Measurements from ENCODE around the gene ERC2. TPM values are rescaled to one million over a fixed set of nuclear protein-coding genes. Genes with fewer than 3 reads are reported as not detected.
A peak's percentile ranks its signal among the peaks of the same experiment; 100 is the strongest.
"Not testable (repeated sequence)": the region's sequence is repeated elsewhere in the genome, so short reads cannot be mapped to it uniquely, and the experiment has no call there.

The ERC2 gene
- total RNA-seq, 2 donors from 2014 or later, result 0.21 TPM; not detected in 1

DNA sequence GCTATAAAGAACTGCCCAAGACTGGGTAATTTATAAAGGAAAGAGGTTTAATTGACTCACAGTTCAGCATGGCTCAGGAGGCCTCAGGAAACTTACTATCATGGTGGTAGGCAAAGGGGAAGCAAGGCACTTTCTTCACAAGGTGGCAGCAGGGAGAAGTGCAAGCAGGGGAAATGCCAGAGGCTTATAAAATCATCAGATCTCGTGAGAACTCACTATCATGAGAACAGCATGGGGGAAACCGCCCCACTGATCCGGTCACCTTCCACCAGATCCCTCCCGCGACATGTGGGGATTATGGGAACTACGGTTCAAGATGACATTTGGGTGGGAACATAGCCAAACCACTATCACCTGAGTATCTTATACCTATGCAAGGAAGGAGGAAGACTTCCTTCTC is 963.2 kb downstream of the ERC2 start:
- not testable (repeated sequence) for H3K27me3 Mint-ChIP-seq; H3K9me3 ChIP-seq (ENCODE audit: control insufficient read depth, low read length, poor library complexity, severe bottlenecking); H3K36me3 Mint-ChIP-seq (ENCODE audit: low read depth); DNase-seq; H3K27ac Mint-ChIP-seq; H3K4me3 Mint-ChIP-seq; H3K4me1 Mint-ChIP-seq; ATAC-seq

DNA sequence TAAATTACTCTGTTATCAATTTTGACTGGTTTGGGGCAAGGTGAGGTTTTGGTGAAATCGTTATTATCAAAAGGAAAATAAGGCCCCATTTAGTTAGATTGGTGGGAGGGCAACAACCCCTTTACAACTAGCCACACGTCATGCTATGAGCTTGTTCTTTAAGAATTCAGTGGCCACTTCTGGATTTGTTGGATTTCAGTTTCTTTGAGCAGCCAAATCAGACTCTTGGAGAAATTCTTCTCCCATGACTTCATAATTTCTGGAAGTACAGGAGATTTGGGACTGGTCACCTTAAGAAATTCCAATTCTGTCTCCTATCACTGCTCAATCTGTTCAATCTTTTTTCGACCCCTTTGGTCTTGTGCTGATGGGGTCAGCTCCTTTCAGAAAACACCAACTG is 966.4 kb downstream of the ERC2 start:
- no peaks in the 10 kb centered on the region for H3K27me3 Mint-ChIP-seq
- no peak for DNase-seq
- ATAC-seq, result no peak
- H3K9me3 ChIP-seq (ENCODE audit: control insufficient read depth, low read length, poor library complexity, severe bottlenecking), result no peaks in the 10 kb centered on the region
- no peaks in the 10 kb centered on the region for H3K36me3 Mint-ChIP-seq (ENCODE audit: low read depth)
- no peak overlapping the region for H3K27ac Mint-ChIP-seq
- no peaks in the 10 kb centered on the region for H3K4me1 Mint-ChIP-seq
- H3K4me3 Mint-ChIP-seq, result no peak overlapping the region

DNA sequence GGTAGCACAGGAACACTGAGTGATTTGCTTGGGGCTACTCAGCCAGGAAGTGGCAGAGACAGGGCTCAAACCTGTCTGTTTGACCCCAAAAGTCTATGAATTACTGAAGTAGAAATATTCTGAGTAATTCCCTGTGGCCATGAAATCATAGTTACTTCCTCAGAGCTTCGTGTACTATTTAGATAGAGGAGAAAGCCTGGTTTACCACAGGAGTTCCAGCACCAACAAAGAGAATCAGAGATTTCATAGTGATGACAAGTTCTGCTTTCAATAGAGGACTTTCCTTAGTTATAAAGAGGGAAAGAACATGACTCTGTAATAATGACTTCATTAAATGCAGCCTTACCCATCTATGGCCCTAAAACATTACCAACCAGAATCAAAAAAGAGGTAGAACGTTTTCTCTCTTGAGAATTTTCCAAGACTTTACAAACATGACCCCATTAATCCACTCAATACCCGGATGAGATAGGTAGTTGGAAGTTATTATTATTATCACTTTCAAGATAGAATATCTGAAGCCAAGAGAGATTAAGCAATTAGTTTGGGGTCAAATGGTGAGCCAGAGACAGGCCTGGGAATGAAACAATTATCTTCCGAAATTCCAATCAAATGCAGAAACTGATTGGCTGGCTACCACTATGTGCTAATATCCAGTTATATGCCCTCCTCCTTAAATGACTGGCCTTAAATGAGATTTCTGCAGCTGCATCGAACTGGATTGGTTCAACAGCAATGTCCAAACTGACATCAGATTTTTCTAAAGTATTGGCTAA is 967.5 kb downstream of the ERC2 start:
- Mint-ChIP-seq H3K4me1 (no peaks in the 10 kb centered on the region), H3K27me3 (no peaks in the 10 kb centered on the region), H3K27ac (no peak overlapping the region), H3K36me3 (ENCODE audit: low read depth) (no peaks in the 10 kb centered on the region), H3K4me3 (no peak overlapping the region)
- ATAC-seq, result no peak
- H3K9me3 ChIP-seq (ENCODE audit: control insufficient read depth, low read length, poor library complexity, severe bottlenecking), result no peaks in the 10 kb centered on the region
- no peak for DNase-seq

DNA sequence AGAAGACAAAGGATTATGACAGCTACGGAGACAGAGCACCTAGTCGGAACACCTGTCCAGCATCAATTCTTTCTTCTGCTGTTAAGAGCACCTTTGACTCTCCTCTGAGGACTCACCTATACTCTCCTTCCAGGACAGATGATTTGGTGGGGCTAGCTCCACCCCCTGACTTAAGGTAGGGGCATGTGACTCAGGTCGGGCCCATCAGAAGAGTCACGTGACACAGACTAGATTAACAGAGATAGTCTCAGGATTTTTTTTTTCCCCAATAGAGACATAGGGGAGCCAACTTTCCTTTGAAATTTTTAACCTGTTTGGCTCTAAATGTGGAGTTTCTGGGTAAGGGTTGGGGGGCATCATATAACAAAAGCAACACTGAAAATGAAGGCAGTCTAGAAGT is 969.7 kb downstream of the ERC2 start:
- Mint-ChIP-seq H3K4me3 (no peak overlapping the region), H3K27ac (no peak overlapping the region), H3K27me3 (no peaks in the 10 kb centered on the region), H3K4me1 (no peaks in the 10 kb centered on the region), H3K36me3 (ENCODE audit: low read depth) (no peaks in the 10 kb centered on the region)
- H3K9me3 ChIP-seq (ENCODE audit: control insufficient read depth, low read length, poor library complexity, severe bottlenecking), result no peaks in the 10 kb centered on the region
- ATAC-seq (no peak), DNase-seq (no peak)

DNA sequence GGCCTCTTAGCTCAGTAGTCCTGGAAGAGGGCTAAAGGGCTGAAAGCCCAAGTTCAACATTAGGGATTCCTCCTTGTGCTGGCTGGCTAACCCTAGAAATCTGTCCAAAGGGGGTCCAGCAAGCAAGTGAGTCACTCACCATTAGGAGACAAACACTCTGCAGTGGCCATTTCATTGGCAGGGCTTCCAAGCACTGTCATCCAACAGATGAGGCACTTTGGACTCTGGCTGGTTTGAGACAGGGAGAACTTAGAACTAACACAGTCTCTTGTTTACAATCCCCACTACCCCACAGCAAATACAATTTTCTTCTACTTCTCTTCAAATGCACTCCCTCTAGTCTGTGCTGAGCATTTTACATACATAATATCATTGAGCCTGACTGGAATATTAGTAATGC is 971.0 kb downstream of the ERC2 start:
- H3K36me3 Mint-ChIP-seq (ENCODE audit: low read depth), result no peaks in the 10 kb centered on the region
- DNase-seq, result no peak
- ATAC-seq, result no peak
- no peaks in the 10 kb centered on the region for H3K9me3 ChIP-seq (ENCODE audit: control insufficient read depth, low read length, poor library complexity, severe bottlenecking)
- H3K27me3 Mint-ChIP-seq, result peaks cover 2% of the 10 kb centered on the region
- no peaks in the 10 kb centered on the region for H3K4me1 Mint-ChIP-seq
- no peak overlapping the region for H3K27ac Mint-ChIP-seq
- H3K4me3 Mint-ChIP-seq, result no peak overlapping the region

DNA sequence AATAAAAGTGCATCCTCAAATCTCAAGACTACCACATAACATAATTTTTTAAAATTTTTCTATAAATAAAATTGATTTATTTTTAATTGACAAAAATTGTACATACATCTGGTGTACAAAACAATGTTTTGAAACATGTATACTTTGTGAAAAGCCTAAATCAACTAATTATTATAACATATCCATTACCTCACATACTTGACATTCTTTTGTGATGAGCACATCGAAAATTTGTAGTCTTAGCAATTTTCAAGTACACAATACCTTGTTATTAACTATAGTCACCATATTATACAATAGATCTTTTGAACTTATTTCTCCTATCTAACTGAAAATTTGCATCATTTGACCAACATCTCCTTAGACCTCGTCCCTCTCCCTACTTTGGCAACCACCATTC is 973.3 kb downstream of the ERC2 start:
- no peak for DNase-seq
- no peak overlapping the region for H3K27ac Mint-ChIP-seq
- no peak for ATAC-seq
- no peaks in the 10 kb centered on the region for H3K36me3 Mint-ChIP-seq (ENCODE audit: low read depth)
- H3K4me1 Mint-ChIP-seq, result no peaks in the 10 kb centered on the region
- H3K4me3 Mint-ChIP-seq, result no peak overlapping the region
- H3K9me3 ChIP-seq (ENCODE audit: control insufficient read depth, low read length, poor library complexity, severe bottlenecking), result no peaks in the 10 kb centered on the region
- H3K27me3 Mint-ChIP-seq, result peaks cover 23% of the 10 kb centered on the region

DNA sequence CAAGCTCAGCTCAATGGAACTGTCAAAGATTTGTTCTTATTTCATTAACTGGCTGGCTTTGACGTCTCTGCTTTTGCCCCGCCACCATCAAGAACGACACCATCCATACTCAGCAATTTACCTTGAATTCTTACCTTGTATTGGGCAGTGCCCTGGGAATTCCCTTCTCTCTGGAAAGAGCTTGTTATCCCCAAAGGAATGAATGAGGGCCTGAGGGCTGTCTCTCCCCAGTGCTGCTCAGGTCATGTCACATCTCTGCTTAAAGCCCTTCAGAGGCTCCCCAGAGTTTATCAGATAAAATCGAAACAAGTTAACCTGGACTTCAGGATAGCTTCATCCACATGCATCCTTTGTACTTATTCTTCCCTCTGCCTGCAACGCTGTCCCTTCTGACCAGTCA is 975.3 kb downstream of the ERC2 start:
- Mint-ChIP-seq H3K27me3 (peaks cover 37% of the 10 kb centered on the region), H3K27ac (no peak overlapping the region), H3K4me1 (no peaks in the 10 kb centered on the region), H3K36me3 (ENCODE audit: low read depth) (peaks cover 3% of the 10 kb centered on the region), H3K4me3 (no peak overlapping the region)
- no peaks in the 10 kb centered on the region for H3K9me3 ChIP-seq (ENCODE audit: control insufficient read depth, low read length, poor library complexity, severe bottlenecking)
- DNase-seq (no peak), ATAC-seq (no peak)

DNA sequence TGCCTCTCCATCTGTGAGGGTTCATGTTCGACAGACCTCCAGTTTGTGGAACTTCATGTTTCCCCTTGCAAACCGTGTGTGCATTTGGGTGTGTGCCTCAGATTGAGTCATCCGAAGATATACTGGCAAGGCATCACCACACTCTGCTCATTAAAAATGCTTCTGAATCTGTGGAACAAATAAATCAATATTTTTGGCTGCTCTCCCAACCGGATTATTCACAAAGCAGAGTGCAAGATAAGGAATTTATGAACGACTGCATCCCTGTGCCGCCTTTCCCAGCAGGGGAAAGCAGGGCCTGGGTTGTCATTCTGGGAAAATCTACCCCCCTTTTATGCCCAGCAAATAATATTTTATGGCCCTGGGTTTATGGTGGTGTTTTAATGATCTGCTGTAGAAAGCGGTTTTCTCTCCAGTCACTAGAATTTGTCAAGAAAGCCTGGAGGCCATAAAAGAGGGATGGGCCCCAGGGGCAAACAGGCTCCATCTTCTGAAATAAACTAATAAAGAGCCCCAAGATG is 976.9 kb downstream of the ERC2 start:
- Mint-ChIP-seq H3K27me3 (peaks cover 44% of the 10 kb centered on the region), H3K4me1 (peaks cover 5% of the 10 kb centered on the region), H3K4me3 (no peak overlapping the region), H3K36me3 (ENCODE audit: low read depth) (peaks cover 3% of the 10 kb centered on the region), H3K27ac (no peak overlapping the region)
- H3K9me3 ChIP-seq (ENCODE audit: control insufficient read depth, low read length, poor library complexity, severe bottlenecking), result no peaks in the 10 kb centered on the region
- no peak for DNase-seq
- no peak for ATAC-seq

DNA sequence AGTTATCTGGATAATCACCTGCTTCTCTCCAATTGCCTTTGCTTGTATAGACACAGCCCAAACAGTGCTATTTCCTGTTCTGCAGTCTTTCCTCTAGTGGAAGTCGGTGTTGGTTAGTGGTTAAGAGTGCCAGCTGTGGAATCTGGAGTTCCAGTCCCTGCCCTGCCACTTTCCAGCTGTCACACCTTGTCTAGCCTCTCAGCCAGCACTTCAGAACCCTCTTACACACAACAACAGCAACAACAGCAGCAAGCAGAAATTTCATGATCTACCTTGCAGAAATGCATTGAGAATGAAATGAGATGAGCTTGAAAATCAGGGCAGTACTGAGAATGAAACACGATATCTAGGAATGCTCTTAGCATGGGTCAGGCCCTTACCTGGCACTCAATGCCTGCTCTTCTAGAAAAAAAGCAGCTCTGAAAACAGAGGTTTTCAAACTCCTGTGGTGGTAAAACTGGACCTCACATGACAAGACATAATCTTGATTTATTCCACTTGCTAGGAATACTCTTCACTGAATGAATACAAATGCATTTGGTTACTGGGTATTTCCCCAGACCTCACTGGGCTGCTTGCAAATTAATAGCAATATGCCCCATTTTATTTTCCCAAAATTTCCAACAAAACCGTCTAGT is 977.9 kb downstream of the ERC2 start:
- Mint-ChIP-seq H3K27ac (no peak overlapping the region), H3K27me3 (peaks cover 53% of the 10 kb centered on the region), H3K4me3 (no peak overlapping the region), H3K4me1 (peaks cover 9% of the 10 kb centered on the region), H3K36me3 (ENCODE audit: low read depth) (peaks cover 4% of the 10 kb centered on the region)
- ATAC-seq (no peak), DNase-seq (no peak)
- no peaks in the 10 kb centered on the region for H3K9me3 ChIP-seq (ENCODE audit: control insufficient read depth, low read length, poor library complexity, severe bottlenecking)

DNA sequence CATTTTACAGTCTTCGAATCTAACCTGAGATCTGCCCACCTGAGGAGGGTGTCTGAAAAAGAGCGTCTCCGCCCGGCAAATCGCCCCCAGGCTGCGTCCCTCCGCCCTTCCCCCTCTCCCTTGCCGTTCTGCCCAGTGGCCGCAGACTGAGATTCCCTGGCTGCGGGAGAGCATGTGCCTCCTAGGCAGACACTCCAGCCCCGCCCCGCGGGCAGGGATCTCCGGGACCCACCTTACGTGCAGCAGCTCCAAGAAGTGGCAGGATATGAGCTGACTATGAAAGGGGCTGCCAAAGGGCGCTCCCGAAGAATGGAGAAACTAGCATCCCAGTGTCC is 978.5 kb downstream of the ERC2 start:
- H3K4me1 Mint-ChIP-seq, result peaks cover 10% of the 10 kb centered on the region
- no peak for ATAC-seq
- H3K27ac Mint-ChIP-seq, result no peak overlapping the region
- no peak for DNase-seq
- H3K4me3 Mint-ChIP-seq, result no peak overlapping the region
- no peaks in the 10 kb centered on the region for H3K9me3 ChIP-seq (ENCODE audit: control insufficient read depth, low read length, poor library complexity, severe bottlenecking)
- H3K27me3 Mint-ChIP-seq, result peaks cover 58% of the 10 kb centered on the region
- peaks cover 6% of the 10 kb centered on the region for H3K36me3 Mint-ChIP-seq (ENCODE audit: low read depth)

DNA sequence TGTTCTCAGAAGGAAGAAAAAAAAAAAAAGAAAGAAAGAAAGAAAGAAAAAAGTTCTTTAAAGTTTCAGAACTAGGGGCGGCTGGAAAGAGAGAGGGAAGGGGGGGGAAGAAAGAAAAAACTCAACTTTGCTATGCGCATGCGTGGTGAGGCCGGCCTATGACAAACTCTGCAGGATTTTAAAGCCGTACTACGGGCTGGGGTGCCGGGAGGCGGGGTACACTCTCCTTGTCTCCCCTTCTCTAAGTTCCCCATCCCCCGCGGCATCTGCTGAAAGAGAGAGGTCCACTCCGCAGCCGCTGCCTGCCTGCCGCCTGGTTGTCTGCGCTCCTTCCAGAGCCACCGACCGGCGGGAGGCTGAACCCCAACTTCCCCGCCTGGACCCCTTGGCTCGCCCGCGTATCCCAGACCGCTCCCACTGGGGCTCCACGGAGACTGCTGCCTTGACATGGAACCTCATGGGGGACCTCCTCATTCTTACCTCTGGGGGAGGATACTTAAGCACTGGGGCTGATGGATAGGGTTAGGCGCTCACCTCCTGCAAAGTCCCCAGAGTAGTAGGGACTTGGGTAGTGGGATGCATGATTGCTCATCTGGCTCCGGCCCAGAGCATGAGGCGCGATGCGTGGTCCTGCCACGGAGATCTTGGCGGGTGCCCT is 979.7 kb downstream of the ERC2 start:
- no peak overlapping the region for H3K27ac Mint-ChIP-seq
- peak overlapping the region; percentile 67 for H3K4me3 Mint-ChIP-seq
- peaks cover 10% of the 10 kb centered on the region for H3K4me1 Mint-ChIP-seq
- ATAC-seq (no peak), DNase-seq (no peak)
- H3K9me3 ChIP-seq (ENCODE audit: control insufficient read depth, low read length, poor library complexity, severe bottlenecking), result no peaks in the 10 kb centered on the region
- H3K36me3 Mint-ChIP-seq (ENCODE audit: low read depth), result peaks cover 6% of the 10 kb centered on the region
- peaks cover 70% of the 10 kb centered on the region for H3K27me3 Mint-ChIP-seq

DNA sequence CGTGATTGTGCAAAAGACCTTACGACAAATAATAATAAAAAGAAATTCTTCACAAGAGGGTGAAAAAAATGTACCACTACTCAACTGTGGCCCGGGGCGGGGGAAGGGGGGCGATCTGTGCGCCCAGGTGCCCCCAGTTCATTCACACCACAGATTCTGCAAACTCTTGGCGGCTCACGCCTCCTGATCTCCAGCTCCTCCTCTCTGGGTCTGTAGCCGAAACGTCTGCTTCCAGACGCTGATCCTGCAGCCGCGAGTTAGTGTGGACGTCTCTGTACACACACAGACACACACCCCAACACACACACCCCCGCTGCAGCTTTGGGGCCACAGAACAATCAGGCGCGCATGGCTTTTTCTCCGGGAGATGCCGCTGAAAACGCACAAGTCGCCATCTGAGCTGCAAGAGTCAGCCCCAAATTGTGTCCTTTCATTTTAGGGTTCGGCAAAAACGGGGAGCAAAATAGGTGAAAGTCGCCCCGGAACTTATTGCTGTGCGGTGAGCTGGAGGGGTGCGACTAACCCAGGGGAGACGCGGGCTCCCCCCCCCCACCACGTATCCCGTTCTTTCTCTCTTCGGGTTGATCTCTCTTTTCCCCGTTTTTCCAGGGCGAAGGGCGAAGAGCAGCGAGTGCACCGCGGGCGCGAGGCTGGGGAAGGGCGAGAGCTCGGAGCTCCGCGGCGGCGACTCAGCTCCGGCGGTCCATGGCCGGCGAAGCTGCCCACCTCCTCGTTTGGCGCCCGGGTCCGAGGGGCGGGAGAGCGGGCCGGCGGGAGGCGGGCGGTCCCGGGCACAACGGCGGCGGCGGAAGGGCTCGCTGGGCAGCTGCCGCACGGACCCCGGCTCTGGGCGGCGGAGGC is 980.7 kb downstream of the ERC2 start:
- peaks cover 10% of the 10 kb centered on the region for H3K4me1 Mint-ChIP-seq
- no peak overlapping the region for H3K27ac Mint-ChIP-seq
- no peaks in the 10 kb centered on the region for H3K9me3 ChIP-seq (ENCODE audit: control insufficient read depth, low read length, poor library complexity, severe bottlenecking)
- DNase-seq, result no peak
- peaks cover 73% of the 10 kb centered on the region for H3K27me3 Mint-ChIP-seq
- H3K36me3 Mint-ChIP-seq (ENCODE audit: low read depth), result peaks cover 6% of the 10 kb centered on the region
- ATAC-seq, result no peak
- peak overlapping the region; percentile 62 for H3K4me3 Mint-ChIP-seq

DNA sequence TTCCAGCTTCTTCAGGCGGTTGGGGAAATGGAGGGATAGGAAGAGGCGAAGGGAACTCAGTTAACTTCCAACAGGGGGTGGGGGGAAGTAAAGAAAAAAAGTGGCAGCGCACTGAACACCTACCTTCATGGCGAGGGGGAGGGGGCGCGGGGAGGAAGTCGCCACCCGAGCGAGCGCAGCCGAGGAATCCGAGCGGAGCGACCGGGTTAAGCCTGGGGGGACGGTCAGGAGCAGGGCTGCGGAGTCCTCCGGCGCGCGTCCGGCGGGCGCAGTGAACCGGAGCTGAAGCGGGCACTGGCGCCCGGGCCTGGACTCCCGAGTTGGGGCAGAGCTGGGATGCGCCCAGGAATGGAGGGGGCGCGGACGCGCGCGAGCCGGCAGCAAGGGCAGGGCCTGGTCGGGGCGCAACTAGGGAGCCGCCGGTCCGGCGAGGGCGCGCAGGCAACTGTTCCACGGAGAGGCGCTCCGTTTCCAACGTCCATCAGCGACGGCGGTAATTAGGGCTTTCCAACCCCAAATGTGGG is 981.3 kb downstream of the ERC2 start, which contains the start of gene WNT5A:
TSS of gene WNT5A (minus strand) at position 450 of the 524 bp plus-strand sequence. CDS start at position 129, 321 bp downstream.
- H3K27me3 Mint-ChIP-seq, result peaks cover 70% of the 10 kb centered on the region
- peaks cover 6% of the 10 kb centered on the region for H3K36me3 Mint-ChIP-seq (ENCODE audit: low read depth)
- H3K27ac Mint-ChIP-seq, result no peak within 1 kb of the TSS
- peak within 1 kb of the TSS; percentile 84 for H3K4me3 Mint-ChIP-seq
- DNase-seq, result no peak
- H3K4me1 Mint-ChIP-seq, result peaks cover 10% of the 10 kb centered on the region
- no peaks in the 10 kb centered on the region for H3K9me3 ChIP-seq (ENCODE audit: control insufficient read depth, low read length, poor library complexity, severe bottlenecking)
- no peak for ATAC-seq

Measured in T-helper 17 cell (primary cell).